PC-3 (cell line): ENCODE measurements around the gene MED13L.

Experiments used
- CTCF ChIP-seq: fragments of 300-600 bp; sonication (generic); conservative IDR thresholded peaks from 2 replicates; pipeline ENCODE4 v1.5.1; 2017; ENCODE audit warnings: antibody characterized with exemption, low read depth, mild to moderate bottlenecking, low read length
- EZH2 ChIP-seq: fragments of 300-600 bp; sonication (generic); IDR thresholded peaks from one replicate; pipeline ENCODE4 v1.6.1; 2017; ENCODE audit warnings: antibody characterized with exemption, mild to moderate bottlenecking, low read length; ENCODE audit not compliant: unreplicated experiment
- EZH2phosphoT487 ChIP-seq: fragments of 300-600 bp; sonication (generic); IDR thresholded peaks from 2 replicates; pipeline ENCODE4 v1.6.1; 2018; ENCODE audit warnings: mild to moderate bottlenecking, antibody characterized with exemption, low read length, borderline replicate concordance

GRCh38 chr12:116241157-116241759 lies 36.2 kb downstream of the MED13L start:
- TF ChIP-seq CTCF (no peak), EZH2 (no peak), EZH2phosphoT487 (no peak)
